ENCODE measurements around the gene SIAH1.
A peak's percentile ranks its signal among the peaks of the same experiment; 100 is the strongest.

DNA sequence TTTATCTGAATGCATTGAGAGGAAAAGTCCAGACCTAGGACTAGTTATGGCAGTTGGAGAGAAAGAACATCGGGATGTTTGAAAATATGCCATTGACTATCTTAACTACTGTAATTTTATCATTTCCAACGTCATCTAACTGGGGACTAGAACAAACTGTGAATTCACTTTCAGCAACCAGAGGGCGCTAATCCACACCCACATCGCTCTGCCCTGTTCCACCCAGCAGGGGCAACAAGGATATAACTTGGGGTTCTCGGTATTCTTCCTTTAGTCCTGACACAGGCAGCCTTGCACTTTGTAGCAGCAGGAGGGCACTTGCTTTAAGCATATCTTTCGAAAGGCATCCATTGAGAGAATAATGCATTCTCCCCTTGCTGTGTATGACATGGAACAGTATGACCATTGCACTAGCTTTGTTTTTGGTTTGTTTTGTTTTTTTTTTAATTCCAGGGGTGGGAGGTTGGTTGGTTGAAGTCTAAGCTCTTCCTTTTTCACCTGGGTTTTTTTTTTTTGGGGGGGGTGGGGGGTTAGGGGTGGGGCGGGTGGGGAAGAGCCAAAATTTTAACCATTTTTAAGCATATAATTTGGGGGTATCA is 31.5 kb downstream of the SIAH1 start:
- TF ChIP-seq CTCF (IDR thresholded peaks at IDR 0.05) = peak; percentile 89
- TF ChIP-seq EZH2 (IDR thresholded peaks at IDR 0.05) = no peak
